ENCODE results near the gene SENP6.
"Not testable (repeated sequence)": the region's sequence is repeated elsewhere in the genome, so short reads cannot be mapped to it uniquely, and the experiment has no call there.

SENP6 gene

GRCh38 chr6:75621846-75622245, 20.2 kb downstream of the SENP6 start:
- no peaks in the 10 kb centered on the region for H3K4me1 ChIP-seq (ENCODE audit: insufficient read depth, low read length)
- no peaks in the 10 kb centered on the region for H3K27me3 ChIP-seq (ENCODE audit: insufficient read depth, low read length)
- H3K9ac ChIP-seq (ENCODE audit: low read depth, low read length): no peak overlapping the region
- peaks cover 57% of the 10 kb centered on the region for H3K36me3 ChIP-seq (ENCODE audit: insufficient read depth, low read length)
- H3K4me3 ChIP-seq (ENCODE audit: low read length): no peak overlapping the region
- H3K9me3 ChIP-seq (ENCODE audit: insufficient read depth, low read depth, low read length): no peaks in the 10 kb centered on the region; the same call in none of the 2 replicates
- H3K27ac ChIP-seq (ENCODE audit: low read depth, low read length): no peak overlapping the region

GRCh38 chr6:75623491-75623890, 21.8 kb downstream of the SENP6 start:
- H3K36me3 ChIP-seq (ENCODE audit: insufficient read depth, low read length): peaks cover 70% of the 10 kb centered on the region
- H3K27ac ChIP-seq (ENCODE audit: low read depth, low read length): no peak overlapping the region
- H3K9ac ChIP-seq (ENCODE audit: low read depth, low read length): no peak overlapping the region
- no peaks in the 10 kb centered on the region; the same call in none of the 2 replicates for H3K9me3 ChIP-seq (ENCODE audit: insufficient read depth, low read depth, low read length)
- no peaks in the 10 kb centered on the region for H3K27me3 ChIP-seq (ENCODE audit: insufficient read depth, low read length)
- H3K4me3 ChIP-seq (ENCODE audit: low read length): no peak overlapping the region
- H3K4me1 ChIP-seq (ENCODE audit: insufficient read depth, low read length): no peaks in the 10 kb centered on the region
- no CpG with 5 or more reads among the region's 1 CpG for WGBS

- Histone ChIP-seq H3K27ac (ENCODE audit: low read depth, low read length) (no peak overlapping the region), H3K27me3 (ENCODE audit: insufficient read depth, low read length) (no peaks in the 10 kb centered on the region), H3K4me1 (ENCODE audit: insufficient read depth, low read length) (no peaks in the 10 kb centered on the region), H3K9me3 (ENCODE audit: insufficient read depth, low read depth, low read length) (no peaks in the 10 kb centered on the region), H3K9ac (ENCODE audit: low read depth, low read length) (no peak overlapping the region), H3K36me3 (ENCODE audit: insufficient read depth, low read length) (peaks cover 73% of the 10 kb centered on the region), H3K4me3 (ENCODE audit: low read length) (no peak overlapping the region)
- 98% methylated on average over 4 of the region's 4 CpGs for WGBS
Observed at GRCh38 chr6:75624335-75624734, 22.7 kb downstream of the SENP6 start.

- no peak overlapping the region for H3K27ac ChIP-seq (ENCODE audit: low read depth, low read length)
- WGBS: 97% methylated on average over 7 of the region's 7 CpGs
- H3K9ac ChIP-seq (ENCODE audit: low read depth, low read length): no peak overlapping the region
- no peaks in the 10 kb centered on the region for H3K27me3 ChIP-seq (ENCODE audit: insufficient read depth, low read length)
- H3K9me3 ChIP-seq (ENCODE audit: insufficient read depth, low read depth, low read length): no peaks in the 10 kb centered on the region
- H3K4me3 ChIP-seq (ENCODE audit: low read length): no peak overlapping the region
- H3K4me1 ChIP-seq (ENCODE audit: insufficient read depth, low read length): peaks cover 5% of the 10 kb centered on the region; the same call in 1 of the 2 replicates
- peaks cover 78% of the 10 kb centered on the region for H3K36me3 ChIP-seq (ENCODE audit: insufficient read depth, low read length)
Observed at GRCh38 chr6:75624988-75625387, 23.3 kb downstream of the SENP6 start.

- H3K4me3 ChIP-seq (ENCODE audit: low read length): no peak overlapping the region
- 88% methylated on average over 1 of the region's 2 CpGs for WGBS
- peaks cover 88% of the 10 kb centered on the region for H3K36me3 ChIP-seq (ENCODE audit: insufficient read depth, low read length)
- no peaks in the 10 kb centered on the region for H3K27me3 ChIP-seq (ENCODE audit: insufficient read depth, low read length)
- no peaks in the 10 kb centered on the region for H3K9me3 ChIP-seq (ENCODE audit: insufficient read depth, low read depth, low read length)
- H3K9ac ChIP-seq (ENCODE audit: low read depth, low read length): no peak overlapping the region
- H3K27ac ChIP-seq (ENCODE audit: low read depth, low read length): no peak overlapping the region
- H3K4me1 ChIP-seq (ENCODE audit: insufficient read depth, low read length): peaks cover 5% of the 10 kb centered on the region; the same call in 1 of the 2 replicates
Observed at GRCh38 chr6:75626561-75626960, 24.9 kb downstream of the SENP6 start.

- not testable (repeated sequence) for H3K27me3 ChIP-seq (ENCODE audit: insufficient read depth, low read length); H3K27ac ChIP-seq (ENCODE audit: low read depth, low read length); H3K9me3 ChIP-seq (ENCODE audit: insufficient read depth, low read depth, low read length); H3K9ac ChIP-seq (ENCODE audit: low read depth, low read length); H3K4me3 ChIP-seq (ENCODE audit: low read length); H3K4me1 ChIP-seq (ENCODE audit: insufficient read depth, low read length)
- H3K36me3 ChIP-seq (ENCODE audit: insufficient read depth, low read length): peaks cover 88% of the 10 kb centered on the region
- WGBS: 96% methylated on average over 9 of the region's 9 CpGs
Observed at GRCh38 chr6:75627708-75628107, 26.0 kb downstream of the SENP6 start.

GRCh38 chr6:75631859-75632635, 30.4 kb downstream of the SENP6 start:
- H3K9ac ChIP-seq (ENCODE audit: low read depth, low read length): no peak overlapping the region
- H3K9me3 ChIP-seq (ENCODE audit: insufficient read depth, low read depth, low read length): no peaks in the 10 kb centered on the region
- H3K27me3 ChIP-seq (ENCODE audit: insufficient read depth, low read length): no peaks in the 10 kb centered on the region
- no peak overlapping the region for H3K4me3 ChIP-seq (ENCODE audit: low read length)
- H3K4me1 ChIP-seq (ENCODE audit: insufficient read depth, low read length): peaks cover 5% of the 10 kb centered on the region; the same call in 1 of the 2 replicates
- H3K36me3 ChIP-seq (ENCODE audit: insufficient read depth, low read length): peaks cover 90% of the 10 kb centered on the region
- H3K27ac ChIP-seq (ENCODE audit: low read depth, low read length): no peak overlapping the region
- WGBS: 96% methylated on average over 5 of the region's 5 CpGs

GRCh38 chr6:75633045-75633444, 31.4 kb downstream of the SENP6 start:
- H3K27ac ChIP-seq (ENCODE audit: low read depth, low read length): no peak overlapping the region
- H3K27me3 ChIP-seq (ENCODE audit: insufficient read depth, low read length): no peaks in the 10 kb centered on the region
- no peaks in the 10 kb centered on the region for H3K9me3 ChIP-seq (ENCODE audit: insufficient read depth, low read depth, low read length)
- no peak overlapping the region for H3K9ac ChIP-seq (ENCODE audit: low read depth, low read length)
- 84% methylated on average over 1 of the region's 1 CpG for WGBS
- no peak overlapping the region for H3K4me3 ChIP-seq (ENCODE audit: low read length)
- peaks cover 90% of the 10 kb centered on the region for H3K36me3 ChIP-seq (ENCODE audit: insufficient read depth, low read length)
- H3K4me1 ChIP-seq (ENCODE audit: insufficient read depth, low read length): peaks cover 5% of the 10 kb centered on the region; the same call in 1 of the 2 replicates

- Histone ChIP-seq H3K27me3 (ENCODE audit: insufficient read depth, low read length) (no peaks in the 10 kb centered on the region), H3K4me1 (ENCODE audit: insufficient read depth, low read length) (peaks cover 8% of the 10 kb centered on the region; the same call in 1 of the 2 replicates), H3K9me3 (ENCODE audit: insufficient read depth, low read depth, low read length) (no peaks in the 10 kb centered on the region), H3K4me3 (ENCODE audit: low read length) (no peak overlapping the region), H3K9ac (ENCODE audit: low read depth, low read length) (no peak overlapping the region), H3K36me3 (ENCODE audit: insufficient read depth, low read length) (peaks cover 87% of the 10 kb centered on the region), H3K27ac (ENCODE audit: low read depth, low read length) (0 out of 2 replicates have a peak overlapping the region, but pooled peaks have one; percentile 6)
- 93% methylated on average over 5 of the region's 5 CpGs for WGBS
Observed at GRCh38 chr6:75642311-75642710, 40.6 kb downstream of the SENP6 start.

GRCh38 chr6:75643173-75643572, 41.5 kb downstream of the SENP6 start:
- Histone ChIP-seq H3K9ac (ENCODE audit: low read depth, low read length) (no peak overlapping the region), H3K4me1 (ENCODE audit: insufficient read depth, low read length) (peaks cover 8% of the 10 kb centered on the region; the same call in 1 of the 2 replicates), H3K36me3 (ENCODE audit: insufficient read depth, low read length) (peaks cover 87% of the 10 kb centered on the region), H3K27me3 (ENCODE audit: insufficient read depth, low read length) (no peaks in the 10 kb centered on the region), H3K4me3 (ENCODE audit: low read length) (no peak overlapping the region), H3K27ac (ENCODE audit: low read depth, low read length) (no peak overlapping the region), H3K9me3 (ENCODE audit: insufficient read depth, low read depth, low read length) (no peaks in the 10 kb centered on the region)
- WGBS: 95% methylated on average over 1 of the region's 1 CpG

GRCh38 chr6:75656479-75656878, 54.8 kb downstream of the SENP6 start:
- H3K36me3 ChIP-seq (ENCODE audit: insufficient read depth, low read length): peaks cover 85% of the 10 kb centered on the region
- H3K4me3 ChIP-seq (ENCODE audit: low read length): no peak overlapping the region
- H3K4me1 ChIP-seq (ENCODE audit: insufficient read depth, low read length): no peaks in the 10 kb centered on the region
- no peaks in the 10 kb centered on the region for H3K9me3 ChIP-seq (ENCODE audit: insufficient read depth, low read depth, low read length)
- no peak overlapping the region for H3K27ac ChIP-seq (ENCODE audit: low read depth, low read length)
- no peak overlapping the region for H3K9ac ChIP-seq (ENCODE audit: low read depth, low read length)
- H3K27me3 ChIP-seq (ENCODE audit: insufficient read depth, low read length): no peaks in the 10 kb centered on the region
